ENCODE measurements around the gene TCF7L1.

Gene TCF7L1

DNA sequence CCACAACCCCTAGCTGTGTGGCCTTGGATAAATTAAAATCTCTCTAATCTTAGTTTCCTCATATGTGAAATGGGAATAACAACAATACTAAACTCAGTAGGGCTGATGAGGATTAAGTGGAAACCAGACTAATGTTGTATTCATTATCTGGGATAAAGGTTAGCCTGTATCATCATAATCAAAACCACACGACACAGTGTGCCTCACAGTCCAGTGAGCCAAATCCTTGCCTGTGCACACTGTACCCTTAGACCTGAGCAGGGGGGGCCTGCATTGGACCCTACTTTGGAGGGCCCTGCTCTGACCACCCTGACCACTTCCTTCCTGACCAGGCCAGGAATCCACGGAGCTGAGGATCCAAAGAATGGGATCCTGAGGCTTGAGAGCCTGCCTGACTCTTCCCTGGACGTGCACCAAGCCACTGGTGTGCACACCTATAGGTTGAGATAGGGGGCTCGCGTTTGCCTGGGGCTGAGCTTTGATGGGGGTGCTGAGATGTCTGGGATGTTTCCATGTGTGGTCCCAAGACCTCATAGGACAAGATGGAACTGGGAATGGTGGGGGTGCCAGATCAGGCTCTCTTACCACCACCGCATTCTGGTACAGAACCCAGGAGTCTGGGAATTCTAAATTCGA is 124.9 kb downstream of the TCF7L1 start:
- DNase-seq: no peak

DNA sequence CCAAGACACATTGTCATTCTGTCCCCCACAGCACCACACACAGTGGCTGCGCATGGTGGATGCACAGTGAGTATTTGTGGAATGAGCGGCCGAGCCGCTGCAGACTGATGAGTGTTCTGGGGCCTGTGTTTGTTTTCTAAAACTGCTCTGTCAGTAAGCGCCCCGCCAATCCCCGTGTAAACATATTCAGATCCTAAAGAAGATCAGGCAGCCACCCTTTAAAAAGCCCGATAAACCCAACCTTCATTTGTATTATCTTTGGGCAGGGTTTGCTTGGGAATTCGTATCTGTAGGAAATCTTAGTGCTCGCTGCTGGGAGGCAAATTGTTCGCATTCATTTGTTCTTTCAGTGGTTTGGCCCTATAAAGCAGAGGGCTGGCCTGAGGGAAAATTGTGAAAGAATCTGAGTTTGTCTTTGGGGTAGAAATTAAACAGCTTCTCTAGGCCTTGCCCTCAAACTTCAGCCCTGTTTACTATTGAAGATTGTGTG is 126.0 kb downstream of the TCF7L1 start:
- no peak for DNase-seq

DNA sequence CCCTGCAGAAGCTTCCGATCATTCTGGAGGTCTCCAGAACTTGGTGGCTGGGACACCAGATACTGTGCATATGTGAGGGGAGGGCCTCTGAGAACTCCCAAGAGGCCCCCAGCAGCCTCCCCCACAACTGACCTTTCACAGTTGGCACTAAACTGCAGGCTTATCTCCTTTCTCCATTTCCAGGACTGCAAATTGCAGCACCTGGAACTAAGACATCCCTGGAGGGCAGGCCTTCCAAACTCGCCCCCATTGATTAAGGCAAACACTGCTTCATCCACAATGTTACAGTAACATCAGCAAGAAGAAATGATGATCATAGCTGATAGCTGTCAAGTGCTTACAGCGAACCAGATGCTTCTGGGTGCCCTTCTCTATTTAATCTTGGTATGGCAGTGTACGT is 126.7 kb downstream of the TCF7L1 start:
- no peak for DNase-seq

DNA sequence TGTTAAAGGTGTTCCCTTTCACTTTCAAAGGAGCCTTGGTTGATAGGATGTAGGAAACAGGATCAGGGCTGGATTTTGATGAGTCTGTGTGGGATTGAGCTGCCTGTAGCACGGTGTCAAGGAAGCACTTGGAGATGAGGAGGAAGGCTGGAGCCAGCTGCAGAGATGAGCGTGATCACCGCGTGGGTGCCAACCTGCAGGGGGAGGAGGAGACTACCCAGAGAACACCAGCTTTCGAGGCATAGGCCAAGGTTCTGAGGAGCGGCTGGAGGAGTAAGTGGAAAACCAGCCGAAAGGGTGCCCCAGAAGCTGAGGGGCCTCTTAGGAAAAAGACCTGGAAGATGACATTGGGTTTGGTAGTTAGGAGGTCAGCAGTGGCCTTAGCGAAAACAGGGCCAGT is 130.4 kb downstream of the TCF7L1 start:
- DNase-seq: no peak

DNA sequence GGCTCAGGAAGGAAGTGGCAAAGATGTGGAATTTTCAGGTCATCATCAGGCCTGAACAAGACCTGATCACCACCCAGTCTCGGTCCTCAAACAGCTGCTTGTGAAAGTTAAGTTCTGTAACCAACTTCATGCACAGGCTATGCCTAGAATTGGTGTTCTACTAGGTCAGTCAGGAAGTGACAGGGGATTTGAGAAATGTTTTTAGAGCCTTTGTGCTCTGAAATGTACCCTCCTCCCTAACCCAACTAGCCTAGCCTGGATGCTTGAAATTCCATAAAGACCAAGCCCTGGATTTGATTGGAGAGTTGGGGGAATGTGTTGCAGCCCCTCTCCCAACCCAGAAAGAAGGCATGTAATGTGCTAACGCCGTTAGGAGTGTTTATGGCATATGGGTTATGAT is 131.3 kb downstream of the TCF7L1 start:
- no peak for DNase-seq

DNA sequence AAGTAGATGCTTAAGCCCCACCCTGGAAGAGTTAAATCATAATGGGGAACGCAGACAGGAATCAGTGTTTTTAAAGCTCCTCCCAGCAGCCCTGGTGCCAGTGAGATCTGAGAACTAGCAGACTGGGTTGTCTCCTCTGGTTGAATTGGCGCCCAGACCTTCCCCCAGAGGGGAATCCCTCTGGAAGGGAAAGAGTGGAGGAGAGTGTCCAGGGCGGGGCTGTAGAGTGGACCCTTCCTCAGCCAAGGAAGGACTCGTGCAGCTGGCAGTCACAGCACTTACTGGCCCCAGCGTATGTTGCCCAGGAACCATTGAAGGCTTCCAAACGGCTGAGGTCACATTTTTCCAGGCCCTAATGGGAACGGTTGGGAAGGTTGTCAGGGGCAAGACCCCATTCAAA is 132.1 kb downstream of the TCF7L1 start:
- no peak for DNase-seq

DNA sequence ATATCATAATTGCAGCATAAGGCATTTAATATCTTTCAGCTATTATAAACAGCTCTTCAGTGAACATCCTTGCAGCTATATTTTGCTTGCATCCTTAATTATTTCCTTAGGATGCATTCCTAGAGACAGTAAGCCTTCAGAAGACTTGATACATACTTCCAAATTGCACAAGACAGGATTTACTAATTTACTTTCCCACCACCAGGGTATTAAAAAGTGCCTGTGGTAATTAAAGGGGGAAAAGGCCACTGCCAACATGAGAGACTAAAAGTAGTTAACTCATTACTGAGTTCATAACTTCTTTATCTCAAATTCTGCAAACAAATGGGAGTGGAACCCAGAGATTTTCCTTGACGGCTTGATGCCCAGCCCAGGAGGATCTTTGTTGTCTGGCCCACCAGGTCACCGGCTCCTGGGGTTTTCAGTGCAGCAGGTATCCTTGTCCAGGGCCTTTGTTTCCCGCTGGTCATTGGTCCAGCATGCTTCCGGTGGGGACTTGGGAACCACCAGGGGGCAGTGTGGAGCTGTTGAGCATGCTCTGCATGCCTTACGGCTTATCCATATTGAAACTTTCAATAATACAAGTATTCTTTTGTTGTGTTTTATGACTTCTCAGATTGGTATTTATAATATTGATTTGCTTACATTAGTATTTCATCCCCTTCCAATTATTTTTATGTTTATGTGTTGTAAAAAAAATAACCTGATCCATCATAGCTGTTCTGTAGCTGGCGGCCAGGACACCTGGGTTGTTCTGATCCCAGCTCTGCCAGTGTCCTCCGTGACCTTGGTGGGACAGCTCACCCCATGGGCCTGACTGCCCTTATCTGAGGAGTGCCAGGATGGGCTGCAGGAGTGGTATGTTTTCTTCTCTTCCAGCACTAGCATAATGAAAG is 133.2 kb downstream of the TCF7L1 start:
- peak; percentile 30 to 89 for DNase-seq

DNA sequence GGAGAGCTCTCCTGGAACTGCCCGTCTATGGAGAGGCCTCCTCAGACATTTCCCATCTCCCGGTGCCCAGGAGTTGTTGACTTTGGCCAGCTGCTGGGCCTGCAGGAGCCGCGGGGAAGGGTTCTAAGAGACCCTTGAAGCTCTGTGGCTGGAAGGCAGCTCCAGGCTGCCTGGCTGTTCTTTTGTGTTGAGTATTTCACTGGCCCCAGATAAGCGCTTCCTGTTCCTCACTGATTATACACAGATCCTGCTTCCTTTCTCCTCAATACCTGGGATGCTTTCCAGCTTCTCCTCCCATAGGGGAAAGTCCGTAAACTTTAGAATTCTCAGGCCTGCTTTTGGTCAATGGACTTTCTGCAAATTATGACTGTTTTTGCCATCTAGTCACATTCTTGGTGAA is 136.8 kb downstream of the TCF7L1 start:
- no peak for DNase-seq

DNA sequence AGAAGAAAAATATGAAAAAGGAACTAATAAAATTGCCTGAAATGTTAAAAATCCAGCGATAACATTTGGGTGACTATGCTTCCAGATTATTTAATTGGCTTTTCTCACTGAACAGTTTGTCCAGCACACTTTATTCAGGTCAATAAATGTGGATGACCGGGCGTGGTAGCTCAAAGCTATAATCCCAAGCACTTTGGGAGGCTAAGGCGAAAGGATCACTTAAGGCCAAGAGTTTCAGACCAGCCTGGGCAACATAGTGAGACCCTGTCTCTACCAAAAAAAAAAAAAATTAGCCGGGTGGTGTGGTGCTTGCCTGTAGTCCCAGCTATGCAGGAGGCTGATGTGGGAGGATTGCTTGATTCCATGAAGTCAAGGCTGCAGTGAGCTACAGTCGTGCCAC is 139.2 kb downstream of the TCF7L1 start:
- DNase-seq: no peak

DNA sequence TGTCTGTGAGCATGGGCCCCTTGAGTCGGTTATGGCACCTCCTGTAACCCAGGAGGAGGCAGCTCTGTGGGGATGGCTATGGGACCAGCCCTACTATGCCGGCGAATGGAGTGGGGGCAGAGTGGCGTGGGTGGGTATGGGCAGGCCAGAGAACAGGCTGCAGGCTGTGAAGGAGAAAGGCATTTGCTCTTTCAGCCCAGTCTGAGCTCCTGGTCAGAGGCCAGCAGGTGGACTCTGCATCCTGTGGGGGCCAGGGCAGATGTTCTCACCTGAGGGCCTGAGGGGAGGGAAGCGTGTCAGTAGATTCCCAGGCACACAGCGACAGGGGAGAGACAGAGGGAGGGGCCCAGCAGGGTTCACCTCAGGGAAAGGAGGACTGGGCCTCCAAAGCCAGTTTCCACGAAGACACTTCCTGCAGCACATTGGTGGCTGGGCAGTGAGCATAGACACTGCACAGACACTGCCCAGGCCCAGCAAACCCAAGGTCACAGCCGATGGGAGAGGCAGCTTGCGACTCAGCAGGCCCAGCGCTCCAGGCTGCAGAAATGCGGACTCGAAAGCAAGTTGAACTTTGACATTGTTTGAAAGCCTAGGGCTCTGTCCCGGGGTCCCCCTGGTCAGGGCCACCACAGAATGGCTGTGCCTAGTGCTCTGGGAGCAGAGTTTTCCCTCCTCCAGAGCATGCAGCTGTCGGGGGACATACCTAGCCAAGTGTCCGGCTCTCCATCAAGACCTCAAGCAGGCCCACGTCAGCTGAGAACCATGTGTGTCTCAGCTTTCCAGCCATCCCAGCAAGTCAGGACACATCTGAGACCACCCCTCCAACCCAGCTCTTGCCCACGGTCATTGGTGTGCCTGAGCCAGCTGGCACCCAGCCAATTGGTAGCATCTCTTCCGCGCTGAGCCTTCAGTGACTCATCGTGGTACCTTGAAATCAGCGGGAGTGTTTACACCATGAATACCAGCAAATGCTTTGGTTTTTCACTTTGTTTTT is 140.8 kb downstream of the TCF7L1 start:
- DNase-seq: no peak

DNA sequence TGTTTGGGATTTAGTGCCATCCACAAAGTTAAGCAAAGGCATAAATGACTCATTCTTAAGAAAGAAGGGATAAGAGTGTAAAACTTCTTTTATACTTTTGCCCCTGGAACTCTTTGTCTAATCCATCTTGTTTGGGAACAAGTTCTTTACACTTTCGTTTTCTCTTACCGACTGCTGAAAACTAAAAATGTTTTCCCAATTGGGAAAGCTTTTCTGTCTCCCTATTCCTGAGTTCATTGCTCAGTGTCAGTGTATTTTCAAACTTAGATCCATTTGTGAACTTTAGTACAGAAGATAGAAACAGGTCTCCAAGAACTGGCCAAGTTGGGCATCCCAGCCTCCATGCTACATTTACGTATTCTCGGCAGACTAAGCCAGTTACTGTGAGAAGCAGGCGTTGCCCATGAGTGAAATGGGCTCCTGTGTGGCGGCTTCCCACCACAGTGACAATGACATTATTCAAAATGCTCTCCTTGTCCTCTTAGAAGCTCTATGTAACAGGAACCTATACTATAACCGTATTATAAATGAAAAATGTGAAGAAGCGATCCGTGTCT is 142.9 kb downstream of the TCF7L1 start:
- no peak for DNase-seq

DNA sequence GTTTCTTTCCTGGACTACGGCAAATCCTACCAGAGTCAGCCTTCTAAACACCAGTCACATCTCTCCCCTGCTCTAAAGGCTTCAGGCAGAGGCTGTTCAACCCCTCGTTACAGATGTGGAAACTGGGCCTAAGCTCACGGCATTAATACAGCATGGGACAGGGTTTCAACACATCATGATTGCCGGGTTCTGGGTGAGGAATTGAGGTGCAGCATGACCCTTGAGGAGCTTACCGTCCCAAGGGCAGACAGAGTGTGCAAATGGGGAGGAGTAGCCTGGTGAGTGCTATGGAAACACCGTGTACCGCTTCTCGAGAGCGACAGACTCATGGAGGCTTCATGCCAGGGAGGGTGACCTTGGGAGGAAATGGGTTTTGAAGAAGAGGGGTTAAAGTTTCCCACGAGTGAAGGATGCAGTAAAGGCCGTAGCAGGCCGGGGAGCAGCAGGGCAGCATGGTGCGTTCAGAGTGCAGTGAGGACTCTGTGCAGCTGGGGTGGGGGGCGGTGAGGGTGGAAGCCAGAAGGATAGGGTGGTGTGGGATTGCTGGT is 143.5 kb downstream of the TCF7L1 start:
- no peak for DNase-seq

DNA sequence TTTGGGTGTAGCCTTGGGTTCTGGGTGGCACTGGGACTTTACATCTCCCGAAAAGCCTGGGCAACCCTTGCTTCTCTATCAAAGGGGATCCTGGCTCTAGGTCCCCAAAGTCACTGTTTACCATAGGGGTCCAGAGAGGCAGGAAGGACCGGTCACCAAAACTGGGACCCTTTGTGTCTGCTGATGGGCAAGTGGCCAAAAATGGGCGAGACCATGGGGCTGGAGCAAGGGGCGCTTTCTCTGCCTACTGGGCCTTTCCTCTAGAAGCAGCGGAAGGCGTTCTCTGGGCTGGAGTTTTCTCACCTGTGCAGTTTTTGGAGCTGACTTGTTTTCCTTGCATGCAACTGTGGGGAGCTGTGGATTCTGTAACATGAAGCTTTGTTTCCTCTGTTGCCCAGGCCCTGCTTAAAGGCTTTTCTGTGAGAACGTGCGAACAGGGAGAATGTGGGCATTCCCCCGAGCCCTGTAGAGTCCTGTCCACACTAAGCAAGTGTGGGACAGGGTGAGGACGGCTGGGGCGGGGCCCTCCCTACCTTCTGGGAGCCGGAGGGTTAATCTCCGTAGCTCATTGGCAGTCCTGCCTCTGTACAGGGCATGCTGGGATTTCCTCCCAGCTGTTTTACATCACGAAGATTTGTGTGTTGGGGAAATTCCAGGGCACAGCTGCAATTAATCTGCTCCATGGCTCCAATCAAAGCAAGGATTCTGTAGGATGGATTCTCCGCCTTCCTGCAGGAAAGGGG is 144.4 kb downstream of the TCF7L1 start:
- DNase-seq: no peak

DNA sequence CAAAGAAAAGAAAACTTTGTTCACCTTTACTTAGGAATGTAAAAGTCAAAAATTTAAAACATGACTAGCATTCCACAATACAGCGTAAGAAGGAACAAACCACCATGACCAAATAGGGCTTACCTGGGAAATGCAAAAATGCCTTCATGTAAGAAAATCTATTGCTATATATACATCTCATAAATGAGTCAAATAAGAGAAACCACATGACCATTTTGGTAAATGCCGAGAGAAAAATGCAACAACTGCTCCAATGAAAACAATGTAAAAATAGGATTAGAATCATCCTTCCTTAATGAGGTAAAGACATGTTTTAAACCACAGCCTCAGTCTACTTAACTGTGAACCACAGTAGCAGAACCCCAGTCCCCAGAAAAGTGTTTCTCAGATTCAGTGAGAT is 145.2 kb downstream of the TCF7L1 start:
- DNase-seq: no peak

DNA sequence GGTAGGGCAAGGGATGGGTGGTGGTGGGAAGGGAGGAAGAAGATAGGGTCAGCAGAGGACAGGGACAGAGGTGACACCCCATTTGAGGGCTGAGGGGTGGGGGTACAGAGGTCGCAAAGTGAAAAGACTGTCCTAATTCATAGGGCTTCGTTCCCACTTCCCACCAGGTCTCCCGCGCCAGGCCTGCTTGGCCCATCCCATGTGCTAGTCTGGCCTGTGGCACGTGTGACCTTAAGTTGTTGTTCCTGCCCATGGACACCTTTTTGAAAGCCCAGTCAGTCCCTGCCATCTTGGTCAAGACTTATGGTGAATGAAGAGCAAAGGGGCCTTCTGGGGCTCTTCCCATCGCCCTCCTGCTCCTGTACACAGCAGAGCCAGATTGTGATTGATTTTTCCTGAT is 148.4 kb downstream of the TCF7L1 start:
- DNase-seq: no peak

DNA sequence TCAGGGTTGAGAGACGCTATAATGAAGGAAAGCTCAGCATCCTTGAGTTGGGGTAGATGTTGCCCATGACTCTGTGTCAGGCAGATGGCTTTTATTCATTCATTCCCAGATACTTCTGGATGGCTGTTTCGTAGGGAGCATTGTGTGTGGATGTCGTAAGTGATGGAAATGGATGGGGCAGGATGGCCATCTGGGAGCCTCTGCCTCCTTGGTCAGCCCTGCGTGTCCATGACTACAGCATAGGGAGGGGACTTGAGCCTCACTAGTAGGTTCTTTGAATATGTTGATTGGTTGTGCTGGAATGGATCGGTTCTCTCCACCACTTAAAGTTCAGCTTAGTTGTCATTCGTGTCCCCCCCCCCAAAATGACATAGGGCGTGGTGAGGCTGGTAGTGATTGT is 149.7 kb downstream of the TCF7L1 start:
- no peak for DNase-seq

DNA sequence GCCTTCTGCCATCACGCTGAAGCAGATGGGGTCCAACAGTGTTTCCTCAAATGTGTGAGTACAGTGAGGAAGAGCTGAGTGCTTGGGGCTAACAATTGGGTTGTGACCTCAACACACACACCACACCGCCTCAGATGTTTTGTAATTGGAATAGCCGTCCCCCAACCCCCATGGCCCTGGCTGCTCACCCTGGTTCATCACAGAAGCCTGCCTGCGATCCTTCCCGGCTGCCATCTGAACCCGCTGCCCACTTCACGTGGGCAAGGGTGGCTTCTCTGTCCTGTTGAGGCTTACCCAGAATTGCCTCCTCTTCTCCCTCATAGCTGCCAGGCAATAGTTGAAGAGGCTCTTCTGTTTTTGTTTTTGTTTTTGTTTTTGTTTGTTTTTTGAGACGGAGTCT is 150.4 kb downstream of the TCF7L1 start:
- DNase-seq: no peak

DNA sequence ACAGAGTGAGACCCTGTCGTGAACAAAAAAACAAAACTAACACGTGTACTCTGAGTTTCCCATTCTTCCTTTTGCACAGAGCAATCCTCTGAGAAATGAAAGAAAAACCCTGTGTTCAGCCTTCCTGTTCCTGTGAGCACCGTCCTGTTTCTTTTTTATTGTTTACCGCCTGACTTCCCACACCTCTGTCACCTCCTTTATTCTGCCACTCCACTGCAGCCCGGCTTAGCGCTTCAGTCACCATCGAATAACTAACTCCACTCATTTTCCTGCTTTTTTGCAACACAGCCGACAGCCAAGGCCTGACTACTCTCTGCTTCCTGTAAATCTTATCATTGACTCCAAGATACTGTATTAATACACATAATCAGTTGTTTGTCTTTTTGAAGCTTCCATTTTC is 153.7 kb downstream of the TCF7L1 start:
- no peak for DNase-seq

DNA sequence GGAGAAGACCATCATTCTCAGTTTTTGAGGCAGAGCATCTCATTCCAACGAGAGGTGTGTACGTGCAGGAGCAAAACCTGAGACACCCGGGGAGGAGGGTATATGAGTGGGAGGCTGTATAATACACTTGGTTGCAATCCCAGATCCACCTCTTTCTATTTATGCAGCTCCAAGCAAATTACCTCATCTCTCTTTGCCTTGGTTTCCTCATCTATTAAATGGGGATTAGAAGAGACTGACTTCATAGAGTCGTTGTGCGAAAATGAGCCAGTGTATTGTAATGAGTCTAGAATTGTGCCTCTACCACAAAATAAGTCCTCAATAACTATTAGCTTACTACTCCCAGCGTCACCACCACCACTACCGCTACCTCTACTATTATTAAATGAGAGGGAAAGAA is 154.5 kb downstream of the TCF7L1 start:
- DNase-seq: no peak

DNA sequence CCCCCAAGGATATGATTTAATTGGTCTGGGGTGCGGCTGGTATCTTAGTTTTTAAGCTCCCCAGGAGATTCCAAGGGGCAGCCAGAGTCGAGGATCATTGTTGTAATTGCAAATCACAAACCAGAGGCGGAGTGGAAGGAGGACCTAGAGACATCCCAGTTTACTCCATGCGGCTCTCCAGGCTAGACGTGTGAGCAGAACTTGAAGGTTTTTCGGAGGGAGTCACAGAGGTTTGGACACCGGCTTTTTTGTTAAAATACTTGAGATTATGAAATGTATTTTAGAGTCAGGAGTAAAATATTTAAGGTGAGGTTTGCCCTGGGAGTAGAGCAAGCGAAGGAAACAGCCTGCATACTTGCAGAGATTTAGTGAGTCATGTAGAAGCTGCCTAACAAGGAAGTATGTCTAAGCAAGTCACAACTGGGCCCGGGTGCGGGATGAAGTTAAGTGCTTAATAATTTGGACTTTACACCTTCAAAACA is 155.1 kb downstream of the TCF7L1 start:
- DNase-seq: no peak

DNA sequence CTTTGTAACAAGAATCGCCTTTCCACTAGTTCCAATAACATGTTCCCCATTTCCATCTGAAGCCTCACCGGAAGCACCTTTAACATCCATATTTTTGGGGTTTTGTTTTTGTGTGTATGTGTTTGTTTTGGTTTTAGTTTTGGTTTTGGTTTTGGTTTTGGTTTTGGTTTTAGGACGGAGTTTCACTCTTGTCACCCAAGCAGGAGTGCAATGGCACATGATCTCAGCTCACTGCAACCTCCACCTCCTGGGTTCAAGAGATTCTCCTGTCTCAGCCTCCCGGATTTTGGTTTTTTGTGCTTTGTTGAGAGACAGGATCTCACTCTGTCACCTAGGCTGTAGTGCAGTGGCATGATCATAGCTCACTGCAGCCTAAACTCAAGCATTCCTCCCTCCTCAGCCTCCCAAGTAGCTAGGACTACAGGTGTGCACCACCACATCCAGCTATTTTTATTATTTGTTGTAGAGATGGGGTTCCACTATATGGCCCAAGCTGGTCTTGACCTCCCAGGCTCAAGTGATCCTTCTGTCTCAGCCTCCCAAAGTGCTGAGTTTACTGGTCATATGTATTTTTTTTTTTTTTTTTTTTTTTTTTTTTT is 158.3 kb downstream of the TCF7L1 start:
- DNase-seq: peak; percentile 59 to 70
